Activated CD8-positive, alpha-beta memory T cell treated with anti-CD3 and anti-CD28 coated beads for 36 hours (primary cell): ENCODE results near the gene TGFA. TPM values are rescaled to one million over a fixed set of nuclear protein-coding genes. Genes with fewer than 3 reads are reported as not detected.

Experiments
- CTCF ChIA-PET: fragments of 350-600 bp; sonication (Branson Sonifier 250); formaldehyde crosslinking; loops from one replicate; lab custom pipeline; 2021; ENCODE audit warnings: antibody characterized with exemption; lab: Charles Lee
- POLR2A ChIA-PET: fragments of 350-600 bp; sonication (Branson Sonifier 250); formaldehyde crosslinking; loops from one replicate; lab custom pipeline; 2021; ENCODE audit warnings: antibody characterized with exemption; lab: Charles Lee
- total RNA-seq, 2 experiments: library from RNA; stranded (reverse); gene quantifications; one replicate each; pipeline ENCODE4 v1.2.3, GENCODE V29; 2021

The TGFA gene
- total RNA-seq, 2 experiments from 2014 or later: 0.11 to 0.13 TPM

- POLR2A ChIA-PET: no interaction called here
- CTCF ChIA-PET: no interaction called here
Observed at GRCh38 chr2:70528276-70528675, 25.4 kb downstream of the TGFA start.

- POLR2A ChIA-PET: no interaction called here
- CTCF ChIA-PET: no interaction called here
Observed at GRCh38 chr2:70527447-70528080, 26.1 kb downstream of the TGFA start.

- CTCF ChIA-PET: no interaction called here
Observed at GRCh38 chr2:70526126-70526525, 27.5 kb downstream of the TGFA start.

GRCh38 chr2:70525032-70525431 lies 28.6 kb downstream of the TGFA start:
- POLR2A ChIA-PET: no interaction called here
- CTCF ChIA-PET: no interaction called here

More at GRCh38 chr2:70526126-70526525, 27.5 kb downstream of the TGFA start:
- POLR2A ChIA-PET: no interaction called here

GRCh38 chr2:70523996-70524965 lies 29.3 kb downstream of the TGFA start:
- POLR2A ChIA-PET: interaction anchor here (0.6 kb wide), 1 partner anchor 222 kb away, joined by 5 read pairs; no protein-coding TSS in a partner anchor
- CTCF ChIA-PET: no interaction called here

- POLR2A ChIA-PET: no interaction called here
- CTCF ChIA-PET: no interaction called here
Observed at GRCh38 chr2:70523672-70523995, 30.0 kb downstream of the TGFA start.

GRCh38 chr2:70522627-70523026 lies 31.0 kb downstream of the TGFA start:
- CTCF ChIA-PET: no interaction called here

GRCh38 chr2:70520825-70521224 lies 32.8 kb downstream of the TGFA start:
- CTCF ChIA-PET: no interaction called here
- POLR2A ChIA-PET: no interaction called here

More at GRCh38 chr2:70522627-70523026, 31.0 kb downstream of the TGFA start:
- POLR2A ChIA-PET: no interaction called here

GRCh38 chr2:70519453-70519852 lies 34.2 kb downstream of the TGFA start:
- ChIA-PET POLR2A (no interaction called here), CTCF (no interaction called here)

- ChIA-PET POLR2A (no interaction called here), CTCF (no interaction called here)
Observed at GRCh38 chr2:70518557-70518956, 35.1 kb downstream of the TGFA start.

GRCh38 chr2:70517804-70518203 lies 35.8 kb downstream of the TGFA start:
- POLR2A ChIA-PET: no interaction called here
- CTCF ChIA-PET: no interaction called here

- CTCF ChIA-PET: no interaction called here
- POLR2A ChIA-PET: no interaction called here
Observed at GRCh38 chr2:70516596-70516995, 37.0 kb downstream of the TGFA start.

- ChIA-PET CTCF (no interaction called here), POLR2A (no interaction called here)
Observed at GRCh38 chr2:70515938-70516337, 37.7 kb downstream of the TGFA start.

- ChIA-PET POLR2A (no interaction called here), CTCF (no interaction called here)
Observed at GRCh38 chr2:70514612-70515055, 39.0 kb downstream of the TGFA start.

- POLR2A ChIA-PET: no interaction called here
- CTCF ChIA-PET: interaction anchor here (0.7 kb wide), 2 partner anchors 29 to 72 kb away, joined by 3 read pairs; no protein-coding TSS in a partner anchor
Observed at GRCh38 chr2:70513738-70514137, 39.9 kb downstream of the TGFA start.

- CTCF ChIA-PET: interaction anchor here (0.6 kb wide), 1 partner anchor 169 kb away, joined by 4 read pairs; no protein-coding TSS in a partner anchor
- POLR2A ChIA-PET: no interaction called here
Observed at GRCh38 chr2:70511971-70512729, 41.5 kb downstream of the TGFA start.

GRCh38 chr2:70510313-70510712 lies 43.3 kb downstream of the TGFA start:
- ChIA-PET CTCF (no interaction called here), POLR2A (no interaction called here)

- POLR2A ChIA-PET: no interaction called here
- CTCF ChIA-PET: no interaction called here
Observed at GRCh38 chr2:70509565-70509964, 44.1 kb downstream of the TGFA start.

- CTCF ChIA-PET: no interaction called here
- POLR2A ChIA-PET: no interaction called here
Observed at GRCh38 chr2:70508711-70509462, 44.7 kb downstream of the TGFA start.
